ELF-1 (cell line): ENCODE measurements around the gene NLRP5.
"Not testable (repeated sequence)": the region's sequence is repeated elsewhere in the genome, so short reads cannot be mapped to it uniquely, and the experiment has no call there.

ENCODE experiments used
- DNase-seq: peaks from one replicate; pipeline ENCODE4 v3.0.0-alpha.2; 2016; ENCODE audit warnings: low read depth, low spot score

NLRP5 gene

DNA sequence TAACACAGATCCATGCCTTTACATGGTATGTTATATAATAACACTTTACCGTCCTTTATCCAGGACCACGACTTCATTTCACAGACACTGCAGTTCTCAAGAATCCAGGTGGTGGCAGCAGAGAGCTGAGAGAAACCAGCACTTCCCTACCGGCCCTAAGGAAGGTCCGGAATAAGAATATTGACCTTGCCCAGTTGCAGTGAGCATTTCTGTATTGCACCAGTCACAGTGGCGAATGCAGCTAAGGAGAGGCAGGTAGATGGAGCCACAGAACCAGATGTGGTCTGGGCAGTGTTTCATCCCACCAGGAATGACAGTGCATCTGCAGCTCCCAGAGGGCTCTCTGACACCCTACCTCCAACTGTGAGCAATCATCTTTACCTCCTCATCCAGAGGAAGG lies 89.9 kb downstream of the NLRP5 start:
- DNase-seq: peak; percentile 61

GRCh38 chr19:56079609-56080008 lies 93.0 kb downstream of the NLRP5 start:
- DNase-seq: no peak

DNA sequence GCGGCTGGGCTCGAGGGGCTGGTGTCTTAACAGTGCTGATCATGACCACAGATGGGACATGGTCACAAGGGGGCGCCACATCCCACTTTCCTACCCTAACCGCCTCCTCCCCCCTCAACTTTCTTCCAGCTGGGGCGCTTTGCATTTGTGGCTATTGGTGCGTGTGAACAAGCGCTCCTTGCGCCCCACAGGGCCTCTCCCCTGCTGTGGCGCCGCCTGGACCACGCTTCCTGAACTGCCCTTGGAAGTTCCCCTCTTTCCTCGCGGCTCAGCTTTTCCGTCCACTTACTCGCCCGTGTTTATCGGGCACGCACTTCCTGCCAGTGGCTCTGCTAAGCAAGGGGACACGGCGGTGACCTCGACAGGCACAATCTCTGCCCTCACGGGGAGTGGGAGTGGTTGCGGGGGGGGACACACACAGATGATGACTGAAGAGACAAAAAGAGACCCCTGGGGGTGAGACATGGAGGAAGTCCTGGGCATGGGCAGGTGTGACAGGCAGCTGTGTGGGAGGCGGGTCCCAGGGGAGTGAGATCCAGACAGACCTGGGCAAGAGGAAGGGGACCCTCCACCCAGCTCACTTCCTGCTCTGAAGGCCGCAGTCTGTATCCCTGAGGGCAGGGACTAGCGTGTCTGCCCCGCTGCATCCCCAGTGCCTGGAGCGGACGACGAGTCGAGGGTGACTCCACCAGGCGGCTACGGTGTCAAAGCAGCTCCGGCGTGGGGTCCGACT lies 94.3 kb downstream of the NLRP5 start:
- peak; percentile 91 for DNase-seq

DNA sequence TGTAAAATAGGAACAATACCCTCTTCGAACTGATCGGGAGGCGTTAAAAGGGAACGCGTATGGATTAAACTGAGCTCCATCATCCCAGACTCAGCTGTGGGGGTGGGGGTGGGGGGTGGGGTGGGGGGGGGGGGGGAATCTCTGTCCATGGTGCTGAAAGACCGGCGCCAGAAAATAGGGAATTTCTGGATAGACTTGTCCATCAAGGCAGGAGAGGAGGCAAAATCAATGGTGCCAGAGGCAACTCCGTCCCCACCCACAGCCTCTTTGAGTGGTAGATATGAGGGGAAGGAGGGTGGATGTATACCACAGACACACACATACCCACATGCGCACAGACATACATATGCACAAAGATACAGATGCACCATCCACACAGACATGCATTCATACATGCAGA lies 97.1 kb downstream of the NLRP5 start:
- DNase-seq: no peak

GRCh38 chr19:56084835-56085536 lies 98.4 kb downstream of the NLRP5 start:
- no peak for DNase-seq

DNA sequence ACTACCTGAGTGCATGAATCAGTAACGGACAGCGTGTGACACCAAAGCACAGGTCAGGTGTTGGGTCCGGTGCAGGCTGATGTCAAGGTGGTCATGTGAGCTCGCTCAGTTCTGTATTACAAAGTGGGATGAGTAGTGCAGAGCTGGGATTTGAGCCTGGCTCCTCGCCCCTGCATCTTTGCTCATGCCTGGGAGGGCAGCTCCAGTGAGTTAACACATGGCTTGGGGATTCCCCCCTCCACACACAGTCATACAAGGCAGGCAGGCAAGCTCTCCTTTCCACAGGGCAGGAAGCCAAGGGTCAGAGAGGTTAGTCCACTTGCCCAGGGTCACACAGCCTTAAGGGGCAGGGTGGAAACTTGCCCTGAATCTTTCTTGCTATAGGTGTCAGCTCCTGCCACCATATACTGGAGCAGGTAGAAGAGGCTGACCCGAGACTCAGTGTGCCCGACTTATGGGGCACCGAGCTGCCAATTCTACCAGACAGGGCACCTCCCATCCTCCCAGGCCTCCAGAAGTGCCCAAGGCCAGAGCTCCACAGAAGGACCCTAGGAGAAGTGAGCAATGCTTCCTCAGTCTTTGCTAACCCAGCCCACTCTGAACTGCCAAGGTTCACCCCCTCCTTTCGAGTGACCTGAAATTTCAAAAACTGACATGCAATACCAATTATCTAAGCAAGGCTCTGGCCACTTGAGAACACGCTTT lies 99.1 kb downstream of the NLRP5 start:
- DNase-seq: no peak

- DNase-seq: no peak
Measured at GRCh38 chr19:56086671-56087430, 100.3 kb downstream of the NLRP5 start.

- DNase-seq: no peak
Measured at GRCh38 chr19:56087647-56088496, 101.3 kb downstream of the NLRP5 start.

- no peak for DNase-seq
Measured at GRCh38 chr19:56088497-56089215, 102.1 kb downstream of the NLRP5 start.

- no peak for DNase-seq
Measured at GRCh38 chr19:56089344-56089743, 102.8 kb downstream of the NLRP5 start.

DNA sequence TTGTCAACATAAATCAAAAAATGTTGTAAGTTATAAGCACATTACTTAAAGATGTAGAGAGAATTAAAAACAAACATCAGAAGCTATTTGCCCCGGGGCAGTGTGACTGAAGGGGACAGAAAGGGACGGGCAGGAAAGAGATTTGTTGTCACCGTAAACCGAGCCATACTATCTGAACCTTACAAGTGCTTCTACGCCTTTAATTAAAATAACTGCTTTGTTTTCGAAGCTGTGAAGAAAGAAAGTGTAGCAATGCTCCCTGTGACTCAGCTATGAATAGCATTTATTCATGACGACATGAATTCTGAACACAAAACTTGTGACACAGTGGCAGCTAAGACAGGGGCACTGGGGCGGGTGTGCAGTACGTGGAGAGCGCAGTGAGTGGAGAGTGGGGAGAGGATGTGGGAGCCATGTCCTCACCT lies 104.5 kb downstream of the NLRP5 start:
- no peak for DNase-seq

GRCh38 chr19:56091751-56092546 lies 105.4 kb downstream of the NLRP5 start:
- DNase-seq: no peak

GRCh38 chr19:56092685-56093631 lies 106.4 kb downstream of the NLRP5 start:
- DNase-seq: no peak

- DNase-seq: no peak
Measured at GRCh38 chr19:56094449-56094848, 107.9 kb downstream of the NLRP5 start.

DNA sequence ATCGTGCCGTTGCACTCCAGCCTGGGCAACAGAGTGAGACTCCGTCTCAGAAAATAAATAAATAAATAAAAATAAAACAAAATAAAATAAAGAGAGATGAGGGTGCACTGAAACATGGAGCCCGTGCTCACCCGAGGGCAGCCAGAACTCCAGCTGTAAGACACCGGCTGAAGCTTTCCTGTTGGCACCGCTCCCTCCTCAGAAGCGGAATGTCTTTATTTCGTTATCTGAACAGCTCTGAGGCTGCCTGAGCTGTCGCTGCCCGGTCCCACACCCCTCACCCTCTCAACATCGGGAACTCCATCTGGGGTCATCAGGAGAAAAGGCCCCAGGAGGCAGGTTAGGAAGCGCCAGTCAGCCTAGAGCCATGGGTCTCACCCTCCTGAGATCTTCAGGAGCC lies 110.1 kb downstream of the NLRP5 start:
- no peak for DNase-seq

- no peak for DNase-seq
Measured at GRCh38 chr19:56097306-56097705, 110.7 kb downstream of the NLRP5 start.

DNA sequence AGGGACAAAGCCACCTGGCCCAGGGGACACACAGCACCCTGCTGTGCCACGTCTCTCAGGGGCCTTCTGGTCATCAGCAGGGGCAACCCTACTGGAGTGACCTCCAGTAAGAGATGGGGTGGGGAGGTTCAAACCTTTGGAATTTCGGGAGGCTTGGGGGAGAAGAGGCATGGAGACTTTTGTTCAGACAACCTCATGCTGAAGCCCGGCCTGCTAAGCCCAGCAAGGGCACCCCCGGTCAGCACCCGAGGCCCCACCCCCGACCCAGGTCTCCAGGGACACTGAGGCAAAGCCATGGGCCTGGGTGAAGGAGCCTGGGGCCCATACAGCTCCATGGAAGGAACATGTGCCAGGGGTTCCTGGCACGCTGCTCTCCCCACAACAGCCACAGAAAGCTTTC lies 111.2 kb downstream of the NLRP5 start:
- no peak for DNase-seq

DNA sequence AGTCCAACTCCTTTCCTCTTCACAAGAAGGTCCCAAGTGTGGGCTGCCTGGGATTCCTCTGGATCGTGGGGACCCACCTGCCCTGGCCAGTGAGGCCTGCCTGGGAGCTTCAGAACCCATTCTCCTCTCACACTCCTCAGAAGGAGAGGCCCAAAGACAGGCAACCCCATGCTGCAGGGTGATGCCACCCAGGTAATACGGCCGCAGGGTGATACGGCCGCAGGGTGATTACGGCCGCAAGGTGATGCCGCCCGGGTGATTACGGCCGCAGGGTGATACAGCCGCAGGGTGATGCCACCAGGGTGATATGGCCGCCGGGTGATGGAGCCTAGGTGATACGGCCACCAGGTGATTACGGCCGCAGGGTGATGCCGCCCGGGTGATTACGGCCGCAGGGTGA lies 111.7 kb downstream of the NLRP5 start:
- DNase-seq: not testable (repeated sequence)
